GM10847 (cell line): ENCODE measurements around the gene PHKB.

Experiments used
- POLR2A ChIP-seq: IDR thresholded peaks from 2 replicates; pipeline ENCODE4 v1.6.1; 2011; ENCODE audit not compliant: insufficient read length; ENCODE audit errors: extremely low read depth

Gene PHKB

GRCh38 chr16:47469227-47469626, 8.1 kb downstream of the PHKB start:
- no peak for TF ChIP-seq POLR2A

GRCh38 chr16:47470211-47470610, 9.1 kb downstream of the PHKB start:
- TF ChIP-seq POLR2A: no peak

GRCh38 chr16:47470810-47471209, 9.7 kb downstream of the PHKB start:
- TF ChIP-seq POLR2A: no peak

- no peak for TF ChIP-seq POLR2A
Measured at GRCh38 chr16:47473792-47474191, 12.7 kb downstream of the PHKB start.

GRCh38 chr16:47475786-47476185, 14.7 kb downstream of the PHKB start:
- no peak for TF ChIP-seq POLR2A

- no peak for TF ChIP-seq POLR2A
Measured at GRCh38 chr16:47476654-47477345, 15.7 kb downstream of the PHKB start.

- TF ChIP-seq POLR2A: no peak
Measured at GRCh38 chr16:47477679-47478078, 16.5 kb downstream of the PHKB start.

- no peak for TF ChIP-seq POLR2A
Measured at GRCh38 chr16:47480410-47480809, 19.3 kb downstream of the PHKB start.

- TF ChIP-seq POLR2A: no peak
Measured at GRCh38 chr16:47481698-47482374, 20.7 kb downstream of the PHKB start.

- TF ChIP-seq POLR2A: no peak
Measured at GRCh38 chr16:47483616-47484015, 22.5 kb downstream of the PHKB start.

GRCh38 chr16:47486856-47487255, 25.7 kb downstream of the PHKB start:
- no peak for TF ChIP-seq POLR2A

GRCh38 chr16:47488051-47488450, 26.9 kb downstream of the PHKB start:
- no peak for TF ChIP-seq POLR2A

- TF ChIP-seq POLR2A: no peak
Measured at GRCh38 chr16:47490471-47490870, 29.3 kb downstream of the PHKB start.

- TF ChIP-seq POLR2A: no peak
Measured at GRCh38 chr16:47492036-47492427, 30.9 kb downstream of the PHKB start.

GRCh38 chr16:47492428-47493377, 31.6 kb downstream of the PHKB start:
- TF ChIP-seq POLR2A: no peak
